Keratinocyte (primary cell): ENCODE data around the gene SOWAHD.

Experiments used
- CTCF ChIP-seq, 3 experiments: IDR thresholded peaks in 1 of 3; conservative IDR thresholded peaks in 1 of 3; optimal IDR thresholded peaks in 1 of 3; 2 replicates in 2 of 3; 3 replicates in 1 of 3; pipeline versions ENCODE3 to v1.5.1; 2011; ENCODE audit warnings: low read length in 3 of 3, mild to moderate bottlenecking in 3 of 3, moderate library complexity in 2 of 3, control low read depth in 1 of 3, inconsistent platforms in 1 of 3; ENCODE audit not compliant: insufficient read depth in 2 of 3; ENCODE audit errors: extremely low read depth in 1 of 3
- EZH2 ChIP-seq: IDR thresholded peaks from one replicate; pipeline ENCODE4 v1.6.1; 2012; ENCODE audit warnings: inconsistent platforms, mild to moderate bottlenecking, low read length, moderate library complexity

- TF ChIP-seq CTCF (optimal IDR thresholded peaks at IDR 0.05 in 1 of 3, IDR thresholded peaks at IDR 0.05 in 1 of 3, conservative IDR thresholded peaks at IDR 0.05 in 1 of 3; ENCODE audit: extremely low read depth in 1 of 3, insufficient read depth in 2 of 3, low read length in 3 of 3) (no peak), EZH2 (no peak)
Measured at GRCh38 chrX:119708936-119709335, 49.5 kb upstream of the SOWAHD start.
